ENCODE results near the gene AGTRAP.

DNA sequence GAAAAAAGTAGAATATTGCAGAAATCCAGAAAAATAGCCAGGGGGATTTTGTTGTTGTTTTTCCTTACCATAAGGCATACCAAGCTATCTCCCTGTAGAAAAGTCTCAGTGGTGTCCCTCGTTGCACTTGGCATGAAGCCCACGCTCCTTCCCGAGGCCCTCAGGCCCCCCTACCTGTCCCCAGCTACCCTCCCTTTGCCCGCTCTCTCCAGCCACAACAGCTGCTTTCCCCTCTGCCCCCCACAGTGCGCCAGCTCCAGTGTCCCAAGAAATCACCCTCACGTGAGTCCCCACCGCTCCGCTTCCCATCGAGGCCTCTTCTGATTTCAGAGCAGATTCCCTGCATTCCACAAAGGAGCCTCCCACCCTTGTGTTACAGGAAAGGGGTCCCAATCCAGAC is 8.4 kb downstream of the AGTRAP start:
- TF ChIP-seq POLR2A (IDR thresholded peaks at IDR 0.05): no peak
- TF ChIP-seq CTCF (IDR thresholded peaks at IDR 0.05 in 8 of 11, conservative IDR thresholded peaks at IDR 0.05 in 3 of 11): no peak
